NCI-H774 (cell line): Measurements from ENCODE around the gene RIMKLA.

Experiments
- DNase-seq: peaks from one replicate; lab custom pipeline; 2025; lab: John Stamatoyannopoulos, UW

The RIMKLA gene

DNA sequence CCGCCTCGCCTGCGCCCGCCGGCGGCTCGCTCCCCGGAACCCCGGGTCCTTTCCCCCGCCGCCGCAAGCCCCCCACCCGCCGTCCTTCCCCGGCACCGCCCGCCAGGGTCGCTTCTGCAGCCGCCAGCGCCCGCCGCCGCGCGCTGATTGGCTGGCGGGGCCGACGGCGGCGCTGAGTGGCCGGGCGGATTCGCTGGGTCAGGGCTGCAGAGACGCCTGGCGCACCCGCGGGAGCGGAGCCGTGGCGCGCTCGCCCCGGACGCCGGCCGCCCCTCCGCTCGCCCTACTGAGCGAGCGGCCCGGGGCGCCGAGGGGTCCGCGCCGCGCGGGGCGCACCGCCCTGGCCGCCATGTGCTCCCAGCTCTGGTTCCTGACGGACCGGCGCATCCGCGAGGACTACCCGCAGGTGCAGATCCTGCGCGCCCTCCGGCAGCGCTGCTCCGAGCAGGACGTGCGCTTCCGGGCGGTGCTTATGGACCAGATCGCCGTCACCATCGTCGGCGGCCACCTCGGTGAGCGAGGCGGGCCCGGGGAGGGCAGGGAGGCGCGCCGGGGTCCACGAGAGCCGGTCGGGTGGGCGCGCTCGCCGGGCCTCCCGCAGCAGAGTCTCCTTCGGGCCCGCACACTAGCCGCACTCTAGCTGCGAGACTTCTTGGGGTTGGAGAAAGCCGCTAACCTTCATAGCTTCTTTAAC is at the start of gene RIMKLA:
Gene RIMKLA, plus strand, starts transcription at position 207 of the 694 bp plus-strand sequence. Its CDS starts 143 bp downstream, at position 350.
- peak; percentile 94 for DNase-seq

GRCh38 chr1:42332877-42333276 is 47.7 kb upstream of the RIMKLA start:
- DNase-seq: no peak

DNA sequence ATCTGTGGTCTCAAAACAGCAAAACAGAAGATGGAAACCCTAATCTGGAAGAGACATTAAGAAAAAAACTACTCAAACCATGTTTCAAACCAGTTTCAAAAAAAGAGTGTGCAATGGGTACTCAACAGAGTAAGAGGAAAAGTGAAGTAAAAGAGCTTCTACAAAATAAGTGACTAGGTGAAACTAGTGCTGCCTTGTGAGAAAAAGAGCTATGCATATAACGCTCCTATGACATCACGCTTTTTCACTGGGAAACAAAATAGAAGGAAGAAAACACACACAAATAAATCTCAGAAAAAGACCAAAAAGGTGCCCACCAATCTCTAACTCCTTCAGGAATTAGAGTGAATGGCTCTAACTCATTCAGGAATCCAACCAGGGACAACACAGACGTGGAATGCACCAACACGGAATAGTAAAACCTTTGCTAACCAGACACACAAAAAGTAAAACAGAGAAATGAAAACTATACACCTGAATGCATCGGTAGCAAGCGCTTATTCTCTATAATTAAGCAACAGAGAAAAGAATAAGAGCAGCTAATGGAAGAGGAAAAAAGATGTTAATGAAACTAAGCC is 46.8 kb upstream of the RIMKLA start:
- no peak for DNase-seq

- peak; percentile 65 for DNase-seq
These were observed 46.1 kb upstream of the RIMKLA start for GRCh38 chr1:42334240-42335049.

- peak; percentile 99 for DNase-seq
These were observed 45.4 kb upstream of the RIMKLA start, which contains the start of gene FOXJ3 for GRCh38 chr1:42335050-42335808. Gene FOXJ3, minus strand, starts transcription at chr1:42335235. Its CDS starts 24,142 bp downstream, at chr1:42311093.

- peak; percentile 94 for DNase-seq
These were observed 44.6 kb upstream of the RIMKLA start for GRCh38 chr1:42335809-42336518.

GRCh38 chr1:42336978-42337377 is 43.6 kb upstream of the RIMKLA start:
- no peak for DNase-seq

DNA sequence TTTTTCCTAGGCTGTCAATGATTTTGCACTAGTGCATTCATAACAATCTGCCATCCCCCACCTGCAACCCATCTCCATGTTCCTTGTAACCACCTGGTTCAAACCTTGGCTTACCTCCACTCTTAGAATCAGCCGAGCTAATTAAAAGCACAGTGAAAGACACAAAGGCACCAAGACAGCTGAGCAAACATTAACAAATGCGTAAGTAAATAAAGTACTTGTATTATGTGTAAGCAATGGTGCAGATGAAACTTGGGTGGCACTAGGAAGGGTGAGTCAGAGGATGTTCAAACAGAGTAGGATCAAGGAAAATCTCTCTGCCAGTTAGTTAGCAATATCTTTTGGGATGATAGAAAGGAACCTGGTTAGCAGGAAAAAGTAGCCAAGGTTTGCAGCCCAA is 40.5 kb upstream of the RIMKLA start:
- DNase-seq: peak; percentile 100

DNA sequence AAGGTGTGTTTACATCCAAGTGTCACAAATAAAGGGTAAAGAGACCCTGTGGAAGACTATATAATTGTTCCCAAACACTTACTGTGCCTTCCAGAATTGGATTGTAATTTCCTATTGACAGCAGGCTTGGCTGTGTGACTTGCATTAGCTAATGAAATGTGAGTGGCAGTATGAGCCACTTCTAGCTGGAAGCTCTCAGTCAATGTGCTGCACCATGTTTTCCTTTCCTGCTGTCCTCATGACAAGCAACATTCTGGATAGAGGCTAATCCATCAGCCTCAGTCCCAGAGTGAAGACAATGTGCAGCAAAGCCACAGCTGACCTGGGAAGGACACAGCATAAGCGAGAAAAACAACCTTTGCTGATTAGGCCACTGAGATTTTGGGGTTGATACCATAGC is 39.7 kb upstream of the RIMKLA start:
- peak; percentile 91 for DNase-seq

GRCh38 chr1:42343049-42343448 is 37.5 kb upstream of the RIMKLA start:
- no peak for DNase-seq

DNA sequence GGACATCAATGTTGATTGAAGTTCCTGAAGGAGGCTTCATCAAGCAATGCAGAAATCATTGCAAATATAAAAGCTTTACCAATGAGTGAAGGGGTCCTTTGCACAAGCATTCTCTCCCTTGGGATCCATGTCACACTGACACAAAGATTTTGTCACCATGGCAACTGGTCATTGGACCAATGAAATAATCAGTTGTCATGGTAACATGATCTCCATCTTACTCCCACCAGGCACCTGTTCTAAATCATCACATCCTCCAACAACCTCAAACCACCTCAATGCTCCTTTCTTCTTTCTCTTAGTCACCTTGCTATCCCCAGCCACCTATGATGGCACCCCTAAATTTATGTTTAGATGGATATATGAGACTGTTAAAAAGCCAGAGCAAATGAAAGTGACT is 32.1 kb upstream of the RIMKLA start:
- DNase-seq: no peak

DNA sequence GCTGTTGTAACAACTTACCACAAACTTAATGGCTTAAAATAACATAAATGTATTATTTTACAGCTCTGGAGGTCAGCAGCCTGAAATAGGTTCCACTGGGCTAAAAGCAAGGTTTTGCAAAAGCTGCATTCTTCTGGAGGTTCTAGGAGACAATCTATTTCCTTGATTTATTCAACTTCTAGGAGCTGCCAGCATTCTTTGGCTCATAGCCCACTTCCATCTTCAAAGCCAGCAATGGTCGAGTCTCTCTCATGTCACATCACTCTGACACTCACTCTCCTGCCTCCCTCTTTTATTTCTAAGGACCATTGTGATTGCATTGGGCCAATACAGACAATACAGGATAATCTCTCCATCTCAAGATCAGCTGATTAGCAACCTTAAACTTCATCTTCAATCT is 30.5 kb upstream of the RIMKLA start:
- no peak for DNase-seq

DNA sequence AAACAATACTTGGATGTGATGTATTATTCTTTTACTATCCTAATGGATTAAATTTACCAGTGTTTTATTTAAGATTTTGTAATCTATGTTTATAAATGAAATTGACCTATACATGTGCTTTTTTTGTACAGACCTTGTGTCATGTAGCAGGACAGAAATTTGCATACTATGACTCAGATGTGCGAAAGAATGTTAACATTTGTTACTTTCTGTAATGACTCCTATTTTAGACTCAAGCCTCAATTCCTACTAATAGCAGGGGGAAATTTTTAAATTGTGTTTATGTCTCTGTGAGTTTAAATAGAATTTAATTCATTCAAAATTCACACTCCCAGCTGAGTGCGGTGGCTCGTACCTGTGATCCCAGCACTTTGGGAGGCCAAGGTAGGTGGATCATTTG is 21.8 kb upstream of the RIMKLA start:
- no peak for DNase-seq

- no peak for DNase-seq
These were observed 21.1 kb upstream of the RIMKLA start for GRCh38 chr1:42359466-42359865.

DNA sequence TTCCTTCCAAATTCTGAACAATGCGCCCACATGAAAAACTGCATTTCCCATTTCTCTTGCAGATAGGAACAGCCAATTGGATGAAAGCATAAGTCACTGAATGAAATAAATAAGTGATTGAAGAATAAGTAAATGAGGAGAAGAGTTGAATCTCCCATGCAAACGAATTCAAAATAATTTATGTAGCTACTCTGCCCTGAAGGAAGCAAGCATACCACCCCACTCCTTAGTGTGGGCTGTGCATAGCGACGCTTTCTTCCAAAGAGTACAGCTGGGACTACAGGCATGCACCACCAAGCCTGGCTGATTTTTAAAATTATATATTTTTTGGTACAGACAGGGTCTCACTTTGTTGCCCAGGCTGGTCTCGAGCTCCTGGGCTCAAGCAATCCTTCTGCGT is 16.5 kb upstream of the RIMKLA start:
- no peak for DNase-seq

DNA sequence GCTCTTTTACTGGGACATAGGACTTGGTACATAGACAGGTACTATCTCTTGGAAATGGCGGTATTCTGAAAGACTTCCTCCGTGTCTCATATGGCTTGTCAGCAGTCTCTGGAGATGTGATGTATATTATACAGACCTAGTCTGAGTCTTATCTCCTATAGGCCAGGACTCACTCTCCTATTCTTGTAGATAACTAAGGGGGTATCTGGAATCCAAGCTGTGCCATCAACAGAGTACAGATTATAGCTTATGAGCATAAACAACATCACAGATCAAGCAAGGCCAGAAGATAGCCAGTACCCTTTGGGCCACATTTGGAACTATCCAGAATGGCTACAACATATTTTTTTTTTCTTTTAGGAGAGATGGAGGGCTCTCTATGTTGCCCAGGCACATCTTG is 16.1 kb upstream of the RIMKLA start:
- no peak for DNase-seq

GRCh38 chr1:42365118-42365517 is 15.5 kb upstream of the RIMKLA start:
- no peak for DNase-seq

DNA sequence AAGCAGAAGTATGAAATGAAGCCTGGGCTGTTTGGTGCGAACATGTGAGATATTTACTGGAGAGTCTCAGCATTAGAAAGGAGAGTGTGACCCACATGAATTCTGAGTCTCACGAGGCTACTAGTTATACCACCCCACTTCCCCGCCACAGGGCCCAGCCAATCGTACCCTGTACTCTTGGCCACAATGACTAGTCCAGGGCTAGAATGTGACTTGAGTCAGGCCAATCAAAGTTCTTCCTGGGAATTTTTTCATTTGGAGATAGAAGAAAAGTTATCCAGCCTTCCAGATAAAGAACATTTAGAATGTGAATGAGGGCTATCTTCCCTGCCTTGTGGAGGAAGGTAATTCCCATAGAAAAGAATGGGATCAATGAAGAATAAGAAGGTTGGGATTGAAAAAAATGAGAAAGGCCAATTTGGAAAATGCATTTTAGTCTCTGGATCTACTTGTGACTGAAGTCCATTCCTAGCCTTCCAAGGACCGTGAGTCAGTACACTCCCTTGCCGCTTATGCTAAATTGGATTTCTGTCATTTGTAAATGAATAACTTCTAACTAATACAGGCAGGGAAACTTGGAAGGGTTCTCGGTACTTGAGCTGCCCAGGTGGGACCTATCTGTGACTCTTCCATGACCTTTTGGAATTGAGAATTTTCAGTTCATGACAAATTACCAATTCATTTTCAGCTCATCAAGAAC is 12.3 kb upstream of the RIMKLA start:
- DNase-seq: no peak

DNA sequence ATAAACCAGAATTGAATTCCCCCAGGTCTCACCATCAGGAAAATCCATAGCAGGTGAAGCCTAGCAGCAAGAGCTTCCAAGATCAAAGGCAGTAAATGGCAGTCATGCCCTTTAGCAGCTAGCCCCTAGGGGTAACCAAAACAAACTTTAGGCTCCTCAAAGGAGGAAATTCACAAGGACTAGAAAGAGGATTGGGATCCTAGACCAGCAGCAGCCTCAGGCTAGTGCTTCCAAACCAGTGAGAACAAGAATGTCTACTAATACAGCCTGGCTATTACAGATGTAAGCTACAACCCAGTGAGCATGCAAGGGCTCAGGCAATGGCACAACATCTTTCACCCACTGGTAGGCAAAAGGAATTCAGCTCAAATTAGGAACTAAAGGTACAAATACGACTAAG is 11.1 kb upstream of the RIMKLA start:
- DNase-seq: no peak

- no peak for DNase-seq
These were observed 9.6 kb upstream of the RIMKLA start for GRCh38 chr1:42370876-42371549.
